Measurements from ENCODE around the gene FAM184A. TPM values are rescaled to one million over a fixed set of nuclear protein-coding genes. Genes with fewer than 3 reads are reported as not detected.

The FAM184A gene
- total and polyA plus RNA-seq, 10 of the 15 experiments (the other 5 are each of a cell fraction or from before 2014, with no cell fraction given): 0.15 to 0.23 TPM; not detected in 8

DNA sequence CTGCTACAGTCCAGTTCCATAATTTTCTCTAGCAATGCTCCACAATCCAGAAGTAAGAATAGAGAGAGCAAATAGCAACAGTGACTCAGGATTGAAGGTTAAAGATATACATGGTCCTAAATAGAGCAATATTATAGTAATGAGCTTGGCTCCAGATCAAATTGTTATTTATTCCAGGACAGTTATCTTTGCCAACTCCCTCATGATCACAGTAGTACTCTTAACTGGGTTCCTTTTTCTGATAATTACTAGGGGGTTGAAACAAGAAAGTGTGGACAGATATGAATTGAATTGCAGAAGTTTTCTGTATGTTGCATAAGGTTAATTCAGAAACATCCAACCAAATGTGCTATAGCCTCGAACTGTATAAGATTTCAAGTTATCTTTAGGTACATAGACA lies 11.9 kb downstream of the FAM184A start:
- Histone ChIP-seq H4K20me1 (ENCODE audit: control insufficient read depth, insufficient read depth) (no peaks in the 10 kb centered on the region), H3K36me3 (ENCODE audit: control insufficient read depth in 2 of 2, insufficient read depth in 2 of 2, low read length in 1 of 2) (no peaks in the 10 kb centered on the region), H3K4me3 (no peak overlapping the region), H3K27me3 (replicated peaks in 1 of 2; ENCODE audit: control insufficient read depth in 2 of 2, insufficient read depth in 2 of 2, low read length in 1 of 2) (no peaks in the 10 kb centered on the region), H2AFZ (ENCODE audit: control insufficient read depth, low read depth, low read length) (no peak overlapping the region), H3K79me2 (ENCODE audit: control insufficient read depth, insufficient read depth, low read length) (no peaks in the 10 kb centered on the region), H3K4me2 (ENCODE audit: control insufficient read depth, insufficient read depth) (no peak overlapping the region), H3K9ac (ENCODE audit: control insufficient read depth, insufficient read depth, low read length) (no peak overlapping the region), H3K4me1 (ENCODE audit: control insufficient read depth, insufficient read depth, low read length) (no peaks in the 10 kb centered on the region), H3K27ac (ENCODE audit: control insufficient read depth, insufficient read depth) (no peak overlapping the region), H3K9me3 (replicated peaks; ENCODE audit: control insufficient read depth, insufficient read depth, low read length) (no peaks in the 10 kb centered on the region)
- CTCF ChIA-PET: no interaction called here
- WGBS (ENCODE audit: insufficient coverage, insufficient replicate concordance, low lambda C conversion rate, missing lambda C conversion rate): 0% methylated on average over 1 of the region's 1 CpG
- in situ Hi-C loops (cut with MboI): no loop called here
- intact Hi-C loops (cut with micrococcal nuclease; ENCODE audit: unreplicated experiment): no loop called here
- ATAC-seq: no peak
- POLR2A ChIA-PET: no interaction called here
- no peak for DNase-seq (ENCODE audit: low read depth, low spot score)
- RAD21 ChIA-PET (ENCODE audit: unreplicated experiment): no interaction called here
- BruUV-seq (replicated peaks): no TSS peak
- no peak for FAIRE-seq
- SMC1A ChIA-PET (ENCODE audit: uncharacterized antibody, unreplicated experiment): no interaction called here
- TF ChIP-seq MYC (IDR thresholded peaks at IDR 0.05; ENCODE audit: insufficient read depth, insufficient read length, insufficient replicate concordance, low read length, severe bottlenecking) (no peak), ATF3 (IDR thresholded peaks at IDR 0.05; ENCODE audit: borderline replicate concordance, extremely low read depth, low read depth, low read length) (no peak), CBFB (IDR thresholded peaks at IDR 0.05; ENCODE audit: low read depth) (no peak), NFXL1 (IDR thresholded peaks at IDR 0.05; ENCODE audit: borderline replicate concordance) (no peak), YY1 (IDR thresholded peaks at IDR 0.05; ENCODE audit: low read depth, low read length) (no peak), SIN3A (IDR thresholded peaks at IDR 0.05; ENCODE audit: low read depth, low read length) (no peak), ZNF24 (IDR thresholded peaks at IDR 0.05) (no peak), SUZ12 (IDR thresholded peaks at IDR 0.05; ENCODE audit: unreplicated experiment) (no peak), CREM (IDR thresholded peaks at IDR 0.05; ENCODE audit: low read depth) (no peak), STAT1 (conservative IDR thresholded peaks at IDR 0.05) (no peak), RFX5 (IDR thresholded peaks at IDR 0.05; ENCODE audit: low read depth, low read length) (no peak), EED (IDR thresholded peaks at IDR 0.05; ENCODE audit: low read depth) (no peak), ZBTB40 (IDR thresholded peaks at IDR 0.05; ENCODE audit: borderline replicate concordance) (no peak), ZNF217 (IDR thresholded peaks at IDR 0.05) (no peak)
- TF ChIP-seq, protein P1, sequence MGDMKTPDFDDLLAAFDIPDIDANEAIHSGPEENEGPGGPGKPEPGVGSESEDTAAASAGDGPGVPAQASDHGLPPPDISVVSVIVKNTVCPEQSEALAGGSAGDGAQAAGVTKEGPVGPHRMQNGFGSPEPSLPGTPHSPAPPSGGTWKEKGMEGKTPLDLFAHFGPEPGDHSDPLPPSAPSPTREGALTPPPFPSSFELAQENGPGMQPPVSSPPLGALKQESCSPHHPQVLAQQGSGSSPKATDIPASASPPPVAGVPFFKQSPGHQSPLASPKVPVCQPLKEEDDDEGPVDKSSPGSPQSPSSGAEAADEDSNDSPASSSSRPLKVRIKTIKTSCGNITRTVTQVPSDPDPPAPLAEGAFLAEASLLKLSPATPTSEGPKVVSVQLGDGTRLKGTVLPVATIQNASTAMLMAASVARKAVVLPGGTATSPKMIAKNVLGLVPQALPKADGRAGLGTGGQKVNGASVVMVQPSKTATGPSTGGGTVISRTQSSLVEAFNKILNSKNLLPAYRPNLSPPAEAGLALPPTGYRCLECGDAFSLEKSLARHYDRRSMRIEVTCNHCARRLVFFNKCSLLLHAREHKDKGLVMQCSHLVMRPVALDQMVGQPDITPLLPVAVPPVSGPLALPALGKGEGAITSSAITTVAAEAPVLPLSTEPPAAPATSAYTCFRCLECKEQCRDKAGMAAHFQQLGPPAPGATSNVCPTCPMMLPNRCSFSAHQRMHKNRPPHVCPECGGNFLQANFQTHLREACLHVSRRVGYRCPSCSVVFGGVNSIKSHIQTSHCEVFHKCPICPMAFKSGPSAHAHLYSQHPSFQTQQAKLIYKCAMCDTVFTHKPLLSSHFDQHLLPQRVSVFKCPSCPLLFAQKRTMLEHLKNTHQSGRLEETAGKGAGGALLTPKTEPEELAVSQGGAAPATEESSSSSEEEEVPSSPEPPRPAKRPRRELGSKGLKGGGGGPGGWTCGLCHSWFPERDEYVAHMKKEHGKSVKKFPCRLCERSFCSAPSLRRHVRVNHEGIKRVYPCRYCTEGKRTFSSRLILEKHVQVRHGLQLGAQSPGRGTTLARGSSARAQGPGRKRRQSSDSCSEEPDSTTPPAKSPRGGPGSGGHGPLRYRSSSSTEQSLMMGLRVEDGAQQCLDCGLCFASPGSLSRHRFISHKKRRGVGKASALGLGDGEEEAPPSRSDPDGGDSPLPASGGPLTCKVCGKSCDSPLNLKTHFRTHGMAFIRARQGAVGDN (IDR thresholded peaks at IDR 0.05): no peak
- TF ChIP-seq, protein P2, sequence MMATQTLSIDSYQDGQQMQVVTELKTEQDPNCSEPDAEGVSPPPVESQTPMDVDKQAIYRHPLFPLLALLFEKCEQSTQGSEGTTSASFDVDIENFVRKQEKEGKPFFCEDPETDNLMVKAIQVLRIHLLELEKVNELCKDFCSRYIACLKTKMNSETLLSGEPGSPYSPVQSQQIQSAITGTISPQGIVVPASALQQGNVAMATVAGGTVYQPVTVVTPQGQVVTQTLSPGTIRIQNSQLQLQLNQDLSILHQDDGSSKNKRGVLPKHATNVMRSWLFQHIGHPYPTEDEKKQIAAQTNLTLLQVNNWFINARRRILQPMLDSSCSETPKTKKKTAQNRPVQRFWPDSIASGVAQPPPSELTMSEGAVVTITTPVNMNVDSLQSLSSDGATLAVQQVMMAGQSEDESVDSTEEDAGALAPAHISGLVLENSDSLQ (IDR thresholded peaks at IDR 0.05): no peak

Data from GM12878 (cell line).